ENCODE data around the gene OSBPL2.

GRCh38 chr20:62227591-62227976 is 10.7 kb upstream of the OSBPL2 start:
- TF ChIP-seq CTCF (IDR thresholded peaks at IDR 0.05; ENCODE audit: low read depth, low read length, missing input control), result no peak
- no peak for TF ChIP-seq ZBTB33 (IDR thresholded peaks at IDR 0.05)
- no peak for TF ChIP-seq TAF1 (conservative IDR thresholded peaks at IDR 0.05)
- TF ChIP-seq RAD21 (IDR thresholded peaks at IDR 0.05), result no peak
- no peak for TF ChIP-seq GABPA (IDR thresholded peaks at IDR 0.05 in 1 of 2, conservative IDR thresholded peaks at IDR 0.05 in 1 of 2)

Data from liver (tissue), 3 donors.